HFFc6 (cell line): ENCODE data around the gene ELF2. TPM values are rescaled to one million over a fixed set of nuclear protein-coding genes. Genes with fewer than 3 reads are reported as not detected.

Experiments
- DNase-seq: peaks from one replicate; pipeline ENCODE4 v3.0.0-alpha.2; 2018
- H3K27ac Mint-ChIP-seq: 2 replicates; pipeline ENCODE4 v1.8.0; 2020; ENCODE audit warnings: mild to moderate bottlenecking, mixed read lengths
- H3K27me3 Mint-ChIP-seq: 2 replicates; pipeline ENCODE4 v1.8.0; 2021; ENCODE audit warnings: mild to moderate bottlenecking, moderate library complexity, mixed read lengths; ENCODE audit not compliant: insufficient read depth
- H3K36me3 Mint-ChIP-seq: 2 replicates; pipeline ENCODE4 v1.8.0; 2021; ENCODE audit warnings: low read depth, mixed read lengths
- H3K4me1 Mint-ChIP-seq: 2 replicates; pipeline ENCODE4 v1.8.0; 2020; ENCODE audit warnings: low read depth, mixed read lengths
- H3K4me3 Mint-ChIP-seq: 2 replicates; pipeline ENCODE4 v1.8.0; 2020; ENCODE audit warnings: mild to moderate bottlenecking, moderate library complexity, mixed read lengths
- H3K9me3 Mint-ChIP-seq: 2 replicates; pipeline ENCODE4 v1.8.0; 2020; ENCODE audit warnings: mild to moderate bottlenecking, mixed read lengths
- CTCF ChIP-seq: fragments of 200-600 bp; sonication (generic); IDR thresholded peaks from 2 replicates; pipeline ENCODE4 v1.5.0; 2021; ENCODE audit warnings: antibody characterized with exemption, mild to moderate bottlenecking
- total RNA-seq, 6 experiments: library from RNA; stranded (reverse); fragmentation: NEBNext Ultra II Directional; extraction: Animal tissue kit (Norgen Biotek cat#: 25700); gene quantifications; 2 replicates in 1 of 6; 3 replicates in 5 of 6; pipeline ENCODE4 v1.2.3, GENCODE V29; 2021

The ELF2 gene
- total RNA-seq, 6 experiments from 2014 or later, result 17.6 to 23.3 (median 21.1) TPM

DNA sequence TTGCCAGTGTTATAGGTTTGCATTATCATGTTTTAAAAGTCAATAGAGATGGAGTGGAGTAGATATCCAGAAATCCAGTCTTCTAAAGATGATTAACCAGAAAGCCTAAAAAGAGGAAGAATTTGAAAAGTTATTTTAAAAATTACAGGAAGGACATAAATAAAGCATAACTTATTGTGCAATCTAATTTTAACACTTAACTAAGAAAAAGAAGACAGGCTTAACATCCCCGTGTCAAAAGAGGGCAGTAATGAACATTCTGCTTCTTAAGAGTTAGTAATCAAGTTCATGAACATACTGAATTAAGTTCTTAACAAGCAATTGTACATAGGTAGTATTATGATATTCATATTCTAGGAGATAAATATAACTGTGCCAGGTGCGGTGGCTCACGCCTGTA is 39.3 kb downstream of the ELF2 start:
- no peaks in the 10 kb centered on the region for H3K9me3 Mint-ChIP-seq
- H3K4me1 Mint-ChIP-seq, result peaks cover 6% of the 10 kb centered on the region; the same call in 1 of the 2 replicates
- H3K27me3 Mint-ChIP-seq, result no peaks in the 10 kb centered on the region
- H3K27ac Mint-ChIP-seq, result no peak overlapping the region
- no peak overlapping the region for H3K4me3 Mint-ChIP-seq
- TF ChIP-seq CTCF, result no peak; the same call in 1 of the 2 replicates
- no peak for DNase-seq
- H3K36me3 Mint-ChIP-seq, result no peaks in the 10 kb centered on the region

DNA sequence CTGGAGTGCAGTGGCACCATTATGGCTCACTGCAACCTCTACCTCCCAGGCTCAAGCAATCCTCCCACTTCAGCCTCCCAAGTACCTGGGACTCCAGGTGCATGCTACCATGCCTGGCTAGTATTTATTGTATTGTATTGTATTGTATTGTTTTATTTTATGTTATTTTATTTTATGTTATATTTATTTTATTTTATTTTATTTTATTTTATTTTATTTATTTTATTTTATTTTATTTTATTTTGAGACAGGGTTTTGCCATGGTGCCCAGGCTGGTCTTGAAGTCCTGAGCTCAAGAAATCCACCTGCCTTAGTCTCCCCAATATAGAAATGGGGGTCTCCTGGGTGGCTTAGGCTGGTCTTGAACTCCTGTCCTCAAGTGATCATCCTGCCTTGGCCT is 42.6 kb downstream of the ELF2 start:
- no peaks in the 10 kb centered on the region for H3K27me3 Mint-ChIP-seq
- no peaks in the 10 kb centered on the region; the same call in 1 of the 2 replicates for H3K36me3 Mint-ChIP-seq
- TF ChIP-seq CTCF, result no peak
- no peak overlapping the region for H3K4me3 Mint-ChIP-seq
- DNase-seq, result no peak
- H3K4me1 Mint-ChIP-seq, result peaks cover 5% of the 10 kb centered on the region
- no peaks in the 10 kb centered on the region for H3K9me3 Mint-ChIP-seq
- no peak overlapping the region for H3K27ac Mint-ChIP-seq

DNA sequence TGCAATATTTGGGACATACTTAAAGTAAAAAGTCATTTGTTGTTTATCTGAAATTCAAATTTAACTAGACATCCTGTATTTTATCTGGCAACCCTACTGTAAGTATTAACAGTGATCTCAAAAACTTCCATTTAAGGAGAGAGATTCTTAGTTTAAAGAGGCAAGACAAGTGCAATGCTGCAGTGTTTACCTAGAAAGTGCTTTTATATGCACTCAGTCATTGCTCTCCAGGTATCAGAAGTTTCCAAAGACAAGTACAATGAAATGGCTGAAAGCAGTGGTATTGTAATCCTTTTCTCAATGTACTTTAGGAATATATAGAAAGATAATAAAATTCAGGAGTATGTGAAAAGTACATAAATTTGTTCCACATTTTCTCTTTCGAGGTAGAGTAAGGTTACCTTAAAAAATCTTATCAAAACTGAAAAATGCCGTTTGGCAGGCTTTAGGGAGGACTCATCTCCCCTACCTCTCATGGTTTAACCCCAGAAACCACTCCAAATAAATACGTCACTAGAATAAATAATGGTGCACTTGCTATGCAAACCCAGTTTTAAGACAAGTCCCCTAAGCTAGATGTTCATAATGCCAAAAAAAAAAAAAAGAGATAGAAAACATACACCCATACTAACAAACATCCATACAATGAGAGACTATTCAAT is 45.7 kb downstream of the ELF2 start:
- DNase-seq, result no peak
- Mint-ChIP-seq H3K4me1 (peaks cover 11% of the 10 kb centered on the region), H3K36me3 (peaks cover 5% of the 10 kb centered on the region; the same call in 1 of the 2 replicates), H3K27ac (no peak overlapping the region), H3K4me3 (no peak overlapping the region), H3K27me3 (no peaks in the 10 kb centered on the region), H3K9me3 (no peaks in the 10 kb centered on the region)
- no peak for TF ChIP-seq CTCF

- no peak overlapping the region for H3K27ac Mint-ChIP-seq
- no peaks in the 10 kb centered on the region; the same call in 1 of the 2 replicates for H3K27me3 Mint-ChIP-seq
- no peak overlapping the region for H3K4me3 Mint-ChIP-seq
- no peaks in the 10 kb centered on the region for H3K9me3 Mint-ChIP-seq
- no peak for DNase-seq
- H3K36me3 Mint-ChIP-seq, result peaks cover 5% of the 10 kb centered on the region; the same call in 1 of the 2 replicates
- TF ChIP-seq CTCF, result no peak
- H3K4me1 Mint-ChIP-seq, result peaks cover 11% of the 10 kb centered on the region
These were observed 47.8 kb downstream of the ELF2 start for GRCh38 chr4:139129206-139129605.

GRCh38 chr4:139126898-139127297 is 50.1 kb downstream of the ELF2 start:
- no peak for DNase-seq
- Mint-ChIP-seq H3K27me3 (no peaks in the 10 kb centered on the region; the same call in 1 of the 2 replicates), H3K36me3 (peaks cover 5% of the 10 kb centered on the region; the same call in 1 of the 2 replicates), H3K4me1 (peaks cover 11% of the 10 kb centered on the region), H3K27ac (no peak overlapping the region), H3K4me3 (no peak overlapping the region), H3K9me3 (no peaks in the 10 kb centered on the region)
- TF ChIP-seq CTCF, result no peak
